SH-SY5Y (cell line): Measurements from ENCODE around the gene SV2C.

ENCODE experiments used
- GATA2 ChIP-seq: IDR thresholded peaks from 2 replicates; pipeline ENCODE4 v1.6.1; 2011; ENCODE audit warnings: mild to moderate bottlenecking, low read depth, low read length
- GATA3 ChIP-seq: IDR thresholded peaks from 2 replicates; pipeline ENCODE4 v1.6.1; 2011; ENCODE audit warnings: low read depth, mild to moderate bottlenecking, low read length, moderate library complexity

- no peak for TF ChIP-seq GATA2
- no peak for TF ChIP-seq GATA3
These were observed 51.5 kb downstream of the SV2C start for GRCh38 chr5:76134646-76135045.
